Ishikawa (cell line): ENCODE results near the gene GALNT7.

Experiments used
- CEBPB ChIP-seq: IDR thresholded peaks from 2 replicates; pipeline ENCODE4 v1.6.1; 2012
- EP300 ChIP-seq: IDR thresholded peaks from 2 replicates; pipeline ENCODE4 v1.6.1; 2012; ENCODE audit warnings: borderline replicate concordance
- REST ChIP-seq: IDR thresholded peaks from 2 replicates; pipeline ENCODE4 v1.6.1; 2012; ENCODE audit warnings: low read depth, mild to moderate bottlenecking

GRCh38 chr4:173169178-173169427 is 492 bp downstream of the GALNT7 start:
- TF ChIP-seq REST (no peak), CEBPB (no peak), EP300 (no peak)
